Nephron progenitor cell (in vitro differentiated cells): ENCODE measurements around the gene CD226.

Experiments
- DNase-seq: peaks from one replicate; pipeline ENCODE4 v3.0.0; 2021
- H3K27ac Mint-ChIP-seq: 2 replicates; pipeline ENCODE4 v1.8.0; 2021; ENCODE audit warnings: mild to moderate bottlenecking, moderate library complexity, mixed read lengths
- H3K27me3 Mint-ChIP-seq: 2 replicates; pipeline ENCODE4 v1.8.0; 2021; ENCODE audit warnings: mild to moderate bottlenecking, low read depth, mixed read lengths; ENCODE audit not compliant: poor library complexity
- H3K36me3 Mint-ChIP-seq: 2 replicates; pipeline ENCODE4 v1.8.0; 2021; ENCODE audit warnings: low read depth, mixed read lengths
- H3K4me1 Mint-ChIP-seq: 2 replicates; pipeline ENCODE4 v1.8.0; 2021; ENCODE audit warnings: mixed read lengths
- H3K4me3 Mint-ChIP-seq: 2 replicates; pipeline ENCODE4 v1.8.0; 2021; ENCODE audit warnings: mild to moderate bottlenecking, moderate library complexity, mixed read lengths
- H3K9me3 Mint-ChIP-seq: 2 replicates; pipeline ENCODE4 v1.8.0; 2021; ENCODE audit warnings: mild to moderate bottlenecking, moderate library complexity, mixed read lengths
- CTCF ChIP-seq: fragments of 200-600 bp; sonication (generic); IDR thresholded peaks from 2 replicates; pipeline ENCODE4 v1.5.0; 2021; ENCODE audit warnings: antibody characterized with exemption

CD226 gene

DNA sequence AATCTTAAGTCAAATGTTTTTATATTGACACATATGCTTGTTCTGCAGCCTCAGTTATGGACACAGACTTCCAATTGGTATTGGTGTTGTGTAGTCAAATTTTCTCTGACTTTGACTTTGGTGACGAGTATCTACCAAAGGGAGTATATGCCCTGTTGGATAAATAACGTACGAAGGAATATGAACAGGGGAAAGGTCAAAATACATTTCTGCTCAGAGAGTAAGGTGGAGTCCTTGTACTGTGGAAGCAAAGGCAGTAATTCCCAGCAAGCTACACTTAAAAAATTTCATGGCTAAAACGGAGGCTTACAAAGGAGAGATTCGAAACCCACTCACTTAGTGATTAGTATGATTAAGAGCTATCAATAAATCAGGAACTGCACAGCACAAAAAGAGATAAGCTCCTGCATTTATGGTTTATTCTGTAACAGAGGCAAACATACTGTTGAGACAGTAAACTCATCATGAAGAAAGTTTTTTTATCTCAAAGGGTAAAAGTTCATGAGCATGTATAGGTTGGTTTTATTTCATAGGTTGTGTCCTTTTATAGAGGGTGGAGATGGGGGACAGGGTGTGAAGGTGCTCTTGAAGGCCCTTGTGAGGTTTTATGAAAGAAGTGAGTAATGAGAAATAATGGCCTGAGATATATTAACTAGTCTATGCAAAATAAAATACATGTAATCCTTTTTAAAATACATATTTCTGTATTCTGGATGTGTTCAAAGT, 142.7 kb downstream of the CD226 start:
- TF ChIP-seq CTCF: no peak
- Mint-ChIP-seq H3K36me3 (peaks cover 31% of the 10 kb centered on the region), H3K27ac (peak overlapping the region; percentile 5), H3K4me1 (peaks cover 23% of the 10 kb centered on the region), H3K4me3 (no peak overlapping the region), H3K27me3 (no peaks in the 10 kb centered on the region), H3K9me3 (peaks cover 19% of the 10 kb centered on the region)
- no peak for DNase-seq
